ENCODE results near the gene TRMT61A. TPM values are rescaled to one million over a fixed set of nuclear protein-coding genes. Genes with fewer than 3 reads are reported as not detected.

The TRMT61A gene
- total and polyA plus RNA-seq, 9 of the 15 experiments (the other 6 are each of a cell fraction or from before 2014, with no cell fraction given), result 0.10 to 24.8 (median 5.1) TPM

GRCh38 chr14:103520269-103520656 is 8.7 kb upstream of the TRMT61A start:
- no peak overlapping the region for H2AFZ ChIP-seq (ENCODE audit: low read depth, low read length)
- ChIA-PET CTCF (ENCODE audit: low intra/inter-chr PET ratio) (no interaction called here), POLR2A (interaction anchor here (0.6 kb wide), 1 partner anchor 683 kb away, joined by 3 read pairs; no protein-coding TSS in a partner anchor)
- H3K9ac ChIP-seq (ENCODE audit: insufficient read depth in 1 of 2, low read depth in 2 of 2, low read length in 2 of 2), result peak overlapping the region in 1 of 2 experiments; percentile 93; a peak in 3 of 4 replicates
- intact Hi-C loops (cut with micrococcal nuclease), result loop anchor here (10.0 kb wide), 1 partner anchor 125 kb away; no protein-coding TSS in a partner anchor
- ATAC-seq (no peak), DNase-seq (ENCODE audit: extremely low read depth in 1 of 4, low spot score in 3 of 4) (no peak), FAIRE-seq (no peak)
- 0 out of 3 replicates have a peak overlapping the region, but pooled peaks have one; percentile 83 for H3K27ac ChIP-seq (ENCODE audit: extremely low read depth, low read depth, low read length)
- peak overlapping the region; percentile 60; the same call in 1 of the 2 replicates for H3K4me3 ChIP-seq
- H3K4me2 ChIP-seq (ENCODE audit: insufficient read depth, low read length), result peak overlapping the region; percentile 78; the same call in 1 of the 2 replicates
- in situ Hi-C loops (cut with MboI), result no loop called here
- peaks cover 13% of the 10 kb centered on the region; the same call in 1 of the 2 replicates for H4K20me1 ChIP-seq (replicated peaks; ENCODE audit: control insufficient read depth, insufficient read depth, low read length)
- BruUV-seq (replicated peaks), result no TSS peak
- no peaks in the 10 kb centered on the region for H3K9me3 ChIP-seq (replicated peaks; ENCODE audit: control insufficient read depth, insufficient read depth, low read depth, low read length)
- no peaks in the 10 kb centered on the region for H3K27me3 ChIP-seq (ENCODE audit: control insufficient read depth in 2 of 2, insufficient read depth in 2 of 2, low read length in 2 of 2)
- H3K36me3 ChIP-seq (ENCODE audit: control insufficient read depth, insufficient read depth, low read length), result peaks cover 23% of the 10 kb centered on the region; the same call in 1 of the 3 replicates
- no peaks in the 10 kb centered on the region for H3K9me1 ChIP-seq (ENCODE audit: control insufficient read depth, insufficient read depth, low read length)
- H3K4me1 ChIP-seq (replicated peaks in 1 of 2; ENCODE audit: control insufficient read depth in 2 of 2, insufficient read depth in 2 of 2, low read length in 2 of 2), result peaks cover 35 to 79% of the 10 kb centered on the region in 2 experiments
- peaks cover 23% of the 10 kb centered on the region for H3K79me2 ChIP-seq (ENCODE audit: control insufficient read depth, insufficient read depth, low read length)
- WGBS (ENCODE audit: insufficient coverage, low coverage, missing lambda C conversion rate), result 60% methylated on average over 3 of the region's 10 CpGs
- TF ChIP-seq HIVEP1 (CRISPR knock-in tag; IDR thresholded peaks at IDR 0.05) (no peak), NEUROD1 (IDR thresholded peaks at IDR 0.05; ENCODE audit: borderline replicate concordance, low read depth, low read length, partially characterized antibody) (no peak), LCOR (CRISPR knock-in tag; IDR thresholded peaks at IDR 0.05) (no peak), CEBPZ (IDR thresholded peaks at IDR 0.05; ENCODE audit: borderline replicate concordance, low read depth, low read length) (no peak), ASH1L (IDR thresholded peaks at IDR 0.05; ENCODE audit: borderline replicate concordance, low read depth, partially characterized antibody) (no peak), CREB1 (IDR thresholded peaks at IDR 0.05) (no peak), CREB1 (CRISPR knock-in tag; IDR thresholded peaks at IDR 0.05) (no peak), RFX7 (CRISPR knock-in tag; IDR thresholded peaks at IDR 0.05) (no peak), MLX (CRISPR knock-in tag; conservative IDR thresholded peaks at IDR 0.05) (no peak), SLC30A9 (CRISPR knock-in tag; IDR thresholded peaks at IDR 0.05) (no peak), MTA3 (IDR thresholded peaks at IDR 0.05; ENCODE audit: borderline replicate concordance) (no peak), TEAD2 (tag; IDR thresholded peaks at IDR 0.05) (no peak), SNAPC5 (CRISPR knock-in tag; IDR thresholded peaks at IDR 0.05) (no peak)
- TF ChIP-seq, protein P1, sequence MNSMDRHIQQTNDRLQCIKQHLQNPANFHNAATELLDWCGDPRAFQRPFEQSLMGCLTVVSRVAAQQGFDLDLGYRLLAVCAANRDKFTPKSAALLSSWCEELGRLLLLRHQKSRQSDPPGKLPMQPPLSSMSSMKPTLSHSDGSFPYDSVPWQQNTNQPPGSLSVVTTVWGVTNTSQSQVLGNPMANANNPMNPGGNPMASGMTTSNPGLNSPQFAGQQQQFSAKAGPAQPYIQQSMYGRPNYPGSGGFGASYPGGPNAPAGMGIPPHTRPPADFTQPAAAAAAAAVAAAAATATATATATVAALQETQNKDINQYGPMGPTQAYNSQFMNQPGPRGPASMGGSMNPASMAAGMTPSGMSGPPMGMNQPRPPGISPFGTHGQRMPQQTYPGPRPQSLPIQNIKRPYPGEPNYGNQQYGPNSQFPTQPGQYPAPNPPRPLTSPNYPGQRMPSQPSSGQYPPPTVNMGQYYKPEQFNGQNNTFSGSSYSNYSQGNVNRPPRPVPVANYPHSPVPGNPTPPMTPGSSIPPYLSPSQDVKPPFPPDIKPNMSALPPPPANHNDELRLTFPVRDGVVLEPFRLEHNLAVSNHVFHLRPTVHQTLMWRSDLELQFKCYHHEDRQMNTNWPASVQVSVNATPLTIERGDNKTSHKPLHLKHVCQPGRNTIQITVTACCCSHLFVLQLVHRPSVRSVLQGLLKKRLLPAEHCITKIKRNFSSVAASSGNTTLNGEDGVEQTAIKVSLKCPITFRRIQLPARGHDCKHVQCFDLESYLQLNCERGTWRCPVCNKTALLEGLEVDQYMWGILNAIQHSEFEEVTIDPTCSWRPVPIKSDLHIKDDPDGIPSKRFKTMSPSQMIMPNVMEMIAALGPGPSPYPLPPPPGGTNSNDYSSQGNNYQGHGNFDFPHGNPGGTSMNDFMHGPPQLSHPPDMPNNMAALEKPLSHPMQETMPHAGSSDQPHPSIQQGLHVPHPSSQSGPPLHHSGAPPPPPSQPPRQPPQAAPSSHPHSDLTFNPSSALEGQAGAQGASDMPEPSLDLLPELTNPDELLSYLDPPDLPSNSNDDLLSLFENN (IDR thresholded peaks at IDR 0.05; ENCODE audit: low read depth in 2 of 2, low read length in 2 of 2), result no peak

All from K562 (cell line).